Measurements from ENCODE around the gene PAXX. TPM values are rescaled to one million over a fixed set of nuclear protein-coding genes. Genes with fewer than 3 reads are reported as not detected.

Gene PAXX
- total and polyA plus RNA-seq, 9 donors: 1.1 to 48.9 (median 37.5) TPM

- Histone ChIP-seq H3K27ac (no peak overlapping the region), H3K4me3 (no peak overlapping the region), H3K9me3 (no peaks in the 10 kb centered on the region), H3K27me3 (no peaks in the 10 kb centered on the region), H3K36me3 (no peaks in the 10 kb centered on the region), H3K4me1 (ENCODE audit: insufficient read depth) (no peaks in the 10 kb centered on the region)
- no peak for TF ChIP-seq CTCF (IDR thresholded peaks at IDR 0.05)
- no peak for TF ChIP-seq EP300 (IDR thresholded peaks at IDR 0.05)
- TF ChIP-seq POLR2A (IDR thresholded peaks at IDR 0.05): no peak
- intact Hi-C loops (cut with DNase I): no loop called here
- DNase-seq: no peak
- WGBS, 3 donors: 74 to 86% (median 81%) methylated on average over 3 to 6 of the region's 6 CpGs
Measured at GRCh38 chr9:137021568-137021978, 29.4 kb downstream of the PAXX start.

GRCh38 chr9:137021979-137022661 lies 29.9 kb downstream of the PAXX start:
- DNase-seq: peak in 2 of 5 donors; percentile 52 to 68
- Histone ChIP-seq H3K4me1 (ENCODE audit: insufficient read depth) (no peaks in the 10 kb centered on the region), H3K9me3 (no peaks in the 10 kb centered on the region), H3K36me3 (no peaks in the 10 kb centered on the region), H3K27me3 (no peaks in the 10 kb centered on the region), H3K27ac (no peak overlapping the region), H3K4me3 (no peak overlapping the region)
- no peak for TF ChIP-seq POLR2A (IDR thresholded peaks at IDR 0.05)
- intact Hi-C loops (cut with DNase I): no loop called here
- WGBS, 3 donors: 54 to 64% (median 55%) methylated on average over 24 to 30 of the region's 30 CpGs

- WGBS, 3 donors: 91 to 93% (median 93%) methylated on average over 23 of the region's 23 CpGs
- Histone ChIP-seq H3K4me1 (ENCODE audit: insufficient read depth) (no peaks in the 10 kb centered on the region), H3K9me3 (no peaks in the 10 kb centered on the region), H3K36me3 (no peaks in the 10 kb centered on the region), H3K4me3 (no peak overlapping the region), H3K27ac (no peak overlapping the region), H3K27me3 (no peaks in the 10 kb centered on the region)
- intact Hi-C loops (cut with DNase I): no loop called here
- TF ChIP-seq CTCF (IDR thresholded peaks at IDR 0.05): no peak
- TF ChIP-seq EP300 (IDR thresholded peaks at IDR 0.05): no peak
- TF ChIP-seq POLR2A (IDR thresholded peaks at IDR 0.05): no peak
- DNase-seq: no peak
Measured at GRCh38 chr9:137022662-137023008, 30.4 kb downstream of the PAXX start.

- DNase-seq: no peak
- H3K27ac ChIP-seq: no peak overlapping the region
- H3K4me1 ChIP-seq (ENCODE audit: insufficient read depth): no peaks in the 10 kb centered on the region
- 64 to 75% (median 69%) methylated on average over 7 of the region's 7 CpGs for WGBS, 3 donors
- H3K4me3 ChIP-seq: no peak overlapping the region
- no peaks in the 10 kb centered on the region for H3K36me3 ChIP-seq
- H3K9me3 ChIP-seq: no peaks in the 10 kb centered on the region
- TF ChIP-seq EP300 (IDR thresholded peaks at IDR 0.05) (no peak), POLR2A (IDR thresholded peaks at IDR 0.05) (no peak), CTCF (IDR thresholded peaks at IDR 0.05) (no peak)
- H3K27me3 ChIP-seq: no peaks in the 10 kb centered on the region
- intact Hi-C loops (cut with DNase I): no loop called here
Measured at GRCh38 chr9:137023157-137023556, 30.9 kb downstream of the PAXX start.

GRCh38 chr9:137023583-137023991 lies 31.4 kb downstream of the PAXX start:
- H3K27ac ChIP-seq: no peak overlapping the region
- 58 to 73% (median 66%) methylated on average over 15 of the region's 15 CpGs for WGBS, 3 donors
- intact Hi-C loops (cut with DNase I): no loop called here
- no peak for DNase-seq
- no peaks in the 10 kb centered on the region for H3K36me3 ChIP-seq
- H3K9me3 ChIP-seq: no peaks in the 10 kb centered on the region
- TF ChIP-seq POLR2A (IDR thresholded peaks at IDR 0.05) (no peak), EP300 (IDR thresholded peaks at IDR 0.05) (no peak), CTCF (IDR thresholded peaks at IDR 0.05) (no peak)
- H3K27me3 ChIP-seq: no peaks in the 10 kb centered on the region
- H3K4me1 ChIP-seq (ENCODE audit: insufficient read depth): peaks cover 2% of the 10 kb centered on the region
- H3K4me3 ChIP-seq: no peak overlapping the region
